Posterior cingulate gyrus (tissue), 11 donors: Measurements from ENCODE around the gene RANBP1.
A peak's percentile ranks its signal among the peaks of the same experiment; 100 is the strongest.

Source experiments
- DNase-seq, 10 donors: peaks; one replicate each; pipeline versions ENCODE4 v3.0.0 to v3.0.0-alpha.2; 2020 to 2021; ENCODE audit warnings: mixed read lengths in 3 of 10
- intact Hi-C: fragments of 100-400 bp; cut with DNase I; formaldehyde crosslinking; loops from one replicate; pipeline ENCODE4 v1.15.1; 2023

Gene RANBP1

DNA sequence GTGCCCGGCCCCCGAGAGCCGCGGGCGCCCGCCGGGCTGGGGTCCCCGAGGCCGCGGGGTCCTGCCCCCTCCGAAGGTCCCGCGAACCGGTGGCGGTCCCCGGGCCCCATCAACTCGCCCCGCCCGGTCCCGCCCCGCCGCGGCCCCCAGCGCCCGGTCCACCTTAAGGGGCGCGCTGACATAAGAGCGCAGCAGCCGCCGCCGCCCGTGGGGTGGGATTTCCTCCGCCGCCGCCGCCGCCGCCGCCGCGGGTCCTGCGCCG lies 15.6 kb downstream of the RANBP1 start, which contains the start of gene ZDHHC8:
TSS of gene ZDHHC8 (plus strand) at position 208 of the 262 bp plus-strand sequence. CDS start 144 bp downstream, outside the sequence.
- intact Hi-C loops, result loop anchor here (2.0 kb wide), 1 partner anchor 15 kb away; the partner anchor contains the start of genes RANBP1 and TRMT2A
- peak in 1 of 10 donors; percentile 58 for DNase-seq

- DNase-seq, result peak in 1 of 10 donors; percentile 48
- intact Hi-C loops, result loop anchor here (2.0 kb wide), 1 partner anchor 15 kb away; the partner anchor contains the start of genes RANBP1 and TRMT2A
Measured at GRCh38 chr22:20131859-20132685, 16.2 kb downstream of the RANBP1 start.

DNA sequence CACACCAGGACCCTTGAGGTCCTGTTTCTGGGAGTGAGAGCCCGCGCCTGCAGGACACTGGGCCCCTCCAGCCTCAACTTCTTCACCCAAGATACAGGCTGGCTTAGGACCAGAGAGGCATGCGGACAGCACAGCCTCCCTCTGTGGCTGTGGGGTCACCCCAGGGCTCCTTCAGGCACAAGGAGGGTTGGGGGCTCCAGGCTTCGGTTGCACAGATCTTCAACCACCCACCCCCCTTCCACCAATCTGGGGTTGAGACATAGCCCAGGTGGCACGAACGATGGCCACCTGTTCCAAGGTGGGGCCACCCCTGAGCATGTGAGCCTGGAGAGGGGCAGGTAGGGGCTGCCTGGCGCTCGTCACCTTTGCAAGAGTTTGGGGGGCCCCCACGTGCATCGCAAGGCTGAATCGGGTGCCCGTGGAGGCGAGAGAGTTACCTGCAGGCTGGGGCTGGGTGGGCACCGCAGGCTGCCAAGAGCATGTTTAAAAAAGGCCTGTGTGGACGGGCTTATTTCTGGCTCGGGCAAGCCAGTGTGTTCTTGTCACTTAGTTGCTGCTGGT lies 16.9 kb downstream of the RANBP1 start:
- intact Hi-C loops, result no loop called here

GRCh38 chr22:20133930-20134549 lies 18.1 kb downstream of the RANBP1 start:
- intact Hi-C loops, result no loop called here

More for the DNA sequence above, 16.9 kb downstream of the RANBP1 start:
- no peak for DNase-seq

GRCh38 chr22:20135265-20135664 lies 19.4 kb downstream of the RANBP1 start:
- DNase-seq, result no peak
- intact Hi-C loops, result no loop called here

More at GRCh38 chr22:20133930-20134549, 18.1 kb downstream of the RANBP1 start:
- DNase-seq, result no peak

DNA sequence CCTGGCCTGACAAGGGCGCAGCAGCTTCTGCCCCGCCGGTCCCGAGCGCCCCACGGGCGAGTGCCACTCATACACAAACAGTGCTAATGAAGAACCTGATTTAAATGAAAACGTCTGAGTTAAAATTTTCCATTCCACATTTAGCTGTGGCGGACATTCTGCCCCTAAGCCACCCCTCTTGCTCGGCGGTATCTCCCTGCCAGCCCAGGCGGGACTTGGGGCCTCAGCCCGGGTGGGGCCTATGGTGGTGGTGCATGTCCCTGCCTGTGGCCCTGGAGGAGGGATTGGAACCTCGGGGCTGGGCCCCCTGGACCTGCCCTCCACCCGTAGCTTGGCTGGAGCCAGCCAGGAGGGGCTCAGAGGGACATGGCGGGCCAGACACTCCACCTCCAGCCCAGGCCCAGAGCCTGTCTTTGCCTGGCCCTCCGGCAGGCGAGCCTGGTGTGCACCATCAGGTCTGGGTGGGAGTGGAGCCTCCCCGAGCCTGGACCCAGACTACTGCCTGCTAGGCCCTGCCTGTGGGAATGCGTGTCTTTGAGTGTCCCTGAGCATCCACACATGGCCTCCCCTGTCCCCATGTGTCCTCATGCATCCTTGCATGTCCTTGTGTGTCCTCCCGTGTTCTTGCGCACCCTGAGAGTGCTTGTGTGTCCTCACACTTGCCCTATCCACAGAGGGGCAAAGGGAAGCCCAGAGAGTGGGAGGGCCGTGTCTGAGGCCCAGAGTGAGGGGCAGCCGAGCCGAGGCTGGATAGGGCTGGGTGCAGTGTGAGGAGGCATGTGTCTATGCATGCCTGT lies 20.1 kb downstream of the RANBP1 start:
- no peak for DNase-seq
- intact Hi-C loops, result no loop called here

- no peak for DNase-seq
- intact Hi-C loops, result no loop called here
Measured at GRCh38 chr22:20136603-20136873, 20.6 kb downstream of the RANBP1 start.

DNA sequence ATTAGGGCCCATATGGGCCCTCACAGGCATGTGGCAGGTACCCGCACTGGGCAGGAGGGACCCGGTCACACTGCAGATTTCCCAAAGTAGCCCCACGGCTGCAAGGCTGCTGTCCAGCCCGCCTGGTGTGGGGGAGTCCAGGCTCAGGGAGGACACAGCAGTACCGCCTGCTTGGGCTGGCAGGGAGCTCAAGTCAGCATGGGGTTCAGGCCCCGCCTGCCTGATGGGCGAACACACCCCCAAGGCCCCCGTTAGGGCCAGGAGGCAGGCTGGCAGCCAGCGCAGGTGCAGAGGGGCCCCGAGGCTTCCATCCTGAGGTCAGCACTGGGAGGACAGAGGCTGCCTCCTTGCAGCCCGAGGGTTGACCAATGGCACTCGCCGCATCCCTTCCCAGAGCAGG lies 21.2 kb downstream of the RANBP1 start:
- DNase-seq, result no peak
- intact Hi-C loops, result no loop called here

DNA sequence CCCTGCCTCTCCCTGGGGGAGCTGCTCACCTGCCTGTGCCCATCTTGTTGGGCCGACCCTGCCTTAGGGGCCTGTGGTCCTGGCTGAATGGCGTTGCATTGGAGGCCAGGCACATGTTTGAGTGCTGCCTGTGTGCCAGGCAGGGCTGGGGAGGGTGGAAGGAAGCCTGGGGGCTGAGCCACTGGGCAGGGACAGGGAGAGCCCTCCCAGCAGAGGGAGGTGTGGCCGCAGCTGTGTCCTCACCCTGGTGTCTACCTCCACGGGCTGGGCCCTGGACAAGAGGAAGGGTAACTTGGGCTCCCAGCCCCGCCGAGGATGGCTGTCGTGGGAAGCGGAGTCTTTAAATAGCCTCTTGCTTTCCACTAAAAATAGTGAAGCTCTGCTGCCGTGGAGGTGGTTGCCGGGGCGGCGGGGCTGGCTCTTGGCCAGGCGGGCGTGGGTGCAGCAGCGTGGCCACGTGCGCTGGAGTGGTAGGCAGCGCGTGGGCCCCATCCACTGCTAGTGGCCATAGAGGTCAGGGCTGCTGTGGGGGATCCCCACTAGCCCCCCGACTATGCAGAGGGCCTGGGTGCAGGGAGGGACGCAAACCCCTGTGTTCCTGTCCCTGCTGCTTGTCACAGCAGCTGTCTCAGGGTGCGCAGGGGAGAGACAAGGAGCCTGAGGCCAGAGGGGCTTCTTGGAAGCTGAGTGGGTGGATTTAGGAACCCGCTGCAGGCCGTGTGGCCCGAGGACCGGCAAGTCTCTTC lies 21.9 kb downstream of the RANBP1 start:
- peak in 8 of 10 donors; percentile 62 to 96 (median 78) for DNase-seq
- intact Hi-C loops, result no loop called here

DNA sequence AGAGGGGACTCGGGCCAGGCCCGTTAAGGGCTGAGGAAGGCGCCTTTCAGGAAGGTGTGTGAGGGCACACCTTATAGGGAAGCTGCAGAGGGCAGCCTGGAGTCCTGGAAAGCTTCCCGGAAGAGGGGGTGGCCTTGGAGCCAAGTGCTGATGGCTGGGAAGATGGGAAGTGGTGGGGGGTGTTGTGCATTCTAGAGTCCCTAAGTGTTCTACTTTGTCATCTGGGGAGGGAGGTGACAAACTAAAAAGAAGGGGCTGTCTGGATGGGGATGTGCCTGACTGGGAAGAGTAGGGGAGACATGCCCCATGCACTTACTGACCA lies 22.5 kb downstream of the RANBP1 start:
- intact Hi-C loops, result no loop called here

GRCh38 chr22:20138868-20139267 lies 23.0 kb downstream of the RANBP1 start:
- intact Hi-C loops, result no loop called here
- no peak for DNase-seq

More for the DNA sequence above, 22.5 kb downstream of the RANBP1 start:
- peak in 4 of 10 donors; percentile 50 to 93 (median 68) for DNase-seq

GRCh38 chr22:20139391-20140106 lies 23.6 kb downstream of the RANBP1 start:
- no peak for DNase-seq
- intact Hi-C loops, result no loop called here

- DNase-seq, result no peak
- intact Hi-C loops, result no loop called here
Measured at GRCh38 chr22:20140107-20140445, 24.2 kb downstream of the RANBP1 start.

- DNase-seq, result no peak
- intact Hi-C loops, result no loop called here
Measured at GRCh38 chr22:20140521-20140964, 24.6 kb downstream of the RANBP1 start.

DNA sequence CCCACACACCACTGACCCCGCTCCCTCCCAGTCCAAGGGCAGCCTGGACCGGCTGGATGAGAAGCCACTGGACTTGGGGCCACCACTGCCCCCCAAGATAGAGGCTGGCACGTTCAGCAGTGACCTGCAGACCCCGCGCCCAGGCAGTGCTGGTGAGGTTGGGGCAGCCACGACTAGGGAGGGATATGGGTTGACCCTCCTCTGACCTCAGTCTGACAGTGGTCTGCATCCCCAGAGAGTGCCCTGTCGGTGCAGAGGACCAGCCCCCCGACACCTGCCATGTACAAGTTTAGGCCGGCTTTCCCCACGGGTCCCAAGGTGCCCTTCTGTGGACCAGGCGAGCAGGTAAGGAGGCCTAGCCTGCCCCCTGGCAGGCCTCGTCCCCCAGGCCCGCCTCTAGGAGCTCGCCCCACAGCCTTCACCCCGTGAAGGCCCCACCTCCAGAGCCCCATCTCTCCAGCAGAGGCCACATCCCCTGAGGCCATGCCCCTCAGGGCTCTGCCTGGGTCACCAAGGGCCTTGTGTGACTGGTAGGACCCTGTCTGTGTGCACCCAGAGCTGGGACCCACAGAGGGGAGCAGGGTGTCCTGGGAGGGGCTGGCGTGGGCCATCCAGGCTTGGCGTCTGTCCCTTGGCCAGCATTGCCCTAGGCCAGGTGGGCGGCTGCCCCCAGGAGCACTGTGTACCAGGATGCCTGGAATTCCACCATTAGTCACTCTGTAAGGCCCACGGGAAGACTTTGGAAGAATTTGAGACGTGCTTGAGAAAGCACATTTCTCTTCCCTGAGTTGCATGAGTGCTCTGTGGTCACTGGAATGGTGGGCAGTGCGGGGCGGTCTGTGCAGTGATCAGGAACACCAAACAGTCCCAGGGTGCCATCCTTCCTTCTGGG lies 25.5 kb downstream of the RANBP1 start:
- DNase-seq, result no peak
- intact Hi-C loops, result no loop called here

GRCh38 chr22:20142711-20143621 lies 27.1 kb downstream of the RANBP1 start:
- DNase-seq, result no peak
- intact Hi-C loops, result no loop called here

DNA sequence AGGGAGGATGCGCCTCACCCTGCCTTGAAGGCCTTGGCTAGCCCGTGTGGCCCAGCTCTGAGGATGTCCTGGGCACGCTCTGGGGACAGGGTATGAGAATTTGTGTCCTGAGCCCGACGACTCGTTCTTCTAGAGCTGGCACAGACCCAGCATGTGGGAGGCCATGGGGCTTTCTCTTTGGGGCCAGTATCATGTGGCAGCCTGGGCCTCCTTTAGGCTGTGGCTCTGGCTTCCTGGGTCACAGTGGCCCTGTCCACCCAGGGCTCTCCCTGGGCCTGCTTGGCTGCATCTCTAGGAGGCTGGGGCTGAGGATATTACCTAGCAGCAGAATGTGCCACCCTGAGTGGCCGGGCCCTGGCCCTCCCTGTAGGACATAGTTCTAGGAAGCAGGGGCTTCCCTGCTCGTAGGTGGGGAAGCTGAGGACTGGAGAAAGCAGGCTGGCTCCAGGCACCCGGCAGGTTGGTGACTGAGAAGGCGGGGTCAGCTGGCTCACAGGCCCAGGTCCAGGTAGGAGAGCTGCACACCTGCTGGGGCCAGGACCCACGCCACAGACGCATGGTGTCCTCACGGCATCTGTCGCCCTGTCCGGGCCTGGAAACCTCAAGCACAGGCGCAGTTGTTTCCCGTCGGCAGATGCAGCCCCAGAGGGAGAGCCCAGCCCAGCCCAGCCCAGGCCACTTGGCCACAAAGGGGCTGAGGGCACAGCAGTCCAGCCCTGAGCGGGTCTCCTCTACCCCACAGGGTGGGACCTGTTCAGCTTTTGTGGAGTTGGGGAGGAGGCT lies 28.2 kb downstream of the RANBP1 start:
- DNase-seq, result no peak
- intact Hi-C loops, result no loop called here
